ENCODE results near the gene PTPRD. TPM values are rescaled to one million over a fixed set of nuclear protein-coding genes. Genes with fewer than 3 reads are reported as not detected.

Gene PTPRD
- total RNA-seq = 20.9 TPM

GRCh38 chr9:10612641-10613398, at the start of gene PTPRD:
Gene PTPRD (minus strand): TSS chr9:10613002.
- DNase-seq (ENCODE audit: low spot score) = no peak

GRCh38 chr9:10661994-10662393, 49.2 kb upstream of the PTPRD start:
- DNase-seq (ENCODE audit: low spot score) = no peak

- no peak for DNase-seq (ENCODE audit: low spot score)
Observed at GRCh38 chr9:10661376-10661775, 48.6 kb upstream of the PTPRD start.

- DNase-seq (ENCODE audit: low spot score) = no peak
Observed at GRCh38 chr9:10651012-10651411, 38.2 kb upstream of the PTPRD start.

GRCh38 chr9:10649076-10649475, 36.3 kb upstream of the PTPRD start:
- DNase-seq (ENCODE audit: low spot score) = no peak

- DNase-seq (ENCODE audit: low spot score) = no peak
Observed at GRCh38 chr9:10633785-10634184, 21.0 kb upstream of the PTPRD start.

- no peak for DNase-seq (ENCODE audit: low spot score)
Observed at GRCh38 chr9:10614196-10614800, 1.5 kb upstream of the PTPRD start.

GRCh38 chr9:10613419-10613818, 617 bp upstream of the PTPRD start:
- DNase-seq (ENCODE audit: low spot score) = no peak

- no peak for DNase-seq (ENCODE audit: low spot score)
Observed at GRCh38 chr9:10605388-10605787, 7.4 kb downstream of the PTPRD start.

- no peak for DNase-seq (ENCODE audit: low spot score)
Observed at GRCh38 chr9:10604927-10605326, 7.9 kb downstream of the PTPRD start.

- no peak for DNase-seq (ENCODE audit: low spot score)
Observed at GRCh38 chr9:10597801-10598200, 15.0 kb downstream of the PTPRD start.

GRCh38 chr9:10594482-10594881, 18.3 kb downstream of the PTPRD start:
- no peak for DNase-seq (ENCODE audit: low spot score)

- DNase-seq (ENCODE audit: low spot score) = no peak
Observed at GRCh38 chr9:10586407-10586806, 26.4 kb downstream of the PTPRD start.

- no peak for DNase-seq (ENCODE audit: low spot score)
Observed at GRCh38 chr9:10571699-10572098, 41.1 kb downstream of the PTPRD start.

GRCh38 chr9:10566848-10567247, 46.0 kb downstream of the PTPRD start:
- DNase-seq (ENCODE audit: low spot score) = no peak

GRCh38 chr9:10562581-10563343, 50.0 kb downstream of the PTPRD start:
- no peak for DNase-seq (ENCODE audit: low spot score)

- DNase-seq (ENCODE audit: low spot score) = no peak
Observed at GRCh38 chr9:10548348-10548747, 64.5 kb downstream of the PTPRD start.

- no peak for DNase-seq (ENCODE audit: low spot score)
Observed at GRCh38 chr9:10538073-10538472, 74.7 kb downstream of the PTPRD start.

GRCh38 chr9:10534850-10535249, 78.0 kb downstream of the PTPRD start:
- no peak for DNase-seq (ENCODE audit: low spot score)

- no peak for DNase-seq (ENCODE audit: low spot score)
Observed at GRCh38 chr9:10525972-10526371, 86.8 kb downstream of the PTPRD start.

- no peak for DNase-seq (ENCODE audit: low spot score)
Observed at GRCh38 chr9:10523164-10523563, 89.6 kb downstream of the PTPRD start.

- DNase-seq (ENCODE audit: low spot score) = no peak
Observed at GRCh38 chr9:10512144-10512543, 100.7 kb downstream of the PTPRD start.

GRCh38 chr9:10488937-10489336, 123.9 kb downstream of the PTPRD start:
- DNase-seq (ENCODE audit: low spot score) = no peak
